Neural progenitor cell (in vitro differentiated cells): ENCODE measurements around the gene DNAH5. TPM values are rescaled to one million over a fixed set of nuclear protein-coding genes. Genes with fewer than 3 reads are reported as not detected.

ENCODE experiments used
- DNase-seq: peaks from one replicate; pipeline ENCODE4 v3.0.0-alpha.2; 2016; ENCODE audit warnings: low spot score
- H2AFZ ChIP-seq: fragments of 200-600 bp; sonication (generic); replicated peaks from 2 replicates; pipeline ENCODE4 v1.6.1; 2016; ENCODE audit warnings: antibody characterized with exemption
- H3F3A ChIP-seq: fragments of 200-600 bp; sonication (generic); 2 replicates; pipeline ENCODE4 v1.6.1; 2016; ENCODE audit warnings: antibody characterized with exemption, low read depth
- H3K27ac ChIP-seq: fragments of 200-600 bp; sonication (generic); 2 replicates; pipeline ENCODE4 v1.5.1; 2016; ENCODE audit warnings: mild to moderate bottlenecking
- H3K27me3 ChIP-seq: fragments of 200-600 bp; sonication (generic); 2 replicates; pipeline ENCODE4 v1.6.1; 2016; ENCODE audit warnings: mild to moderate bottlenecking, moderate library complexity
- H3K36me3 ChIP-seq: fragments of 200-600 bp; sonication (generic); 2 replicates; pipeline ENCODE4 v1.5.1; 2016
- H3K4me1 ChIP-seq: fragments of 200-600 bp; sonication (generic); 2 replicates; pipeline ENCODE4 v1.6.1; 2016; ENCODE audit warnings: mixed run types
- H3K4me2 ChIP-seq: fragments of 200-600 bp; sonication (generic); 2 replicates; pipeline ENCODE4 v1.6.1; 2016
- H3K4me3 ChIP-seq: fragments of 200-600 bp; sonication (generic); 2 replicates; pipeline ENCODE4 v1.5.1; 2016
- H3K79me2 ChIP-seq: fragments of 200-600 bp; sonication (generic); 2 replicates; pipeline ENCODE4 v1.6.1; 2016; ENCODE audit warnings: low read depth
- H3K9ac ChIP-seq: fragments of 200-600 bp; sonication (generic); 2 replicates; pipeline ENCODE4 v1.6.1; 2016
- H3K9me3 ChIP-seq: fragments of 200-600 bp; sonication (generic); 2 replicates; pipeline ENCODE4 v1.5.1; 2016; ENCODE audit warnings: low read depth
- H4K20me1 ChIP-seq: fragments of 200-600 bp; sonication (generic); 2 replicates; pipeline ENCODE4 v1.6.1; 2016; ENCODE audit warnings: low read depth
- H3K27ac Mint-ChIP-seq: 3 replicates; pipeline ENCODE4 v1.8.0; 2021; ENCODE audit warnings: mixed read lengths
- H3K27me3 Mint-ChIP-seq: 2 replicates; pipeline ENCODE4 v1.8.0; 2022; ENCODE audit warnings: low read depth, mild to moderate bottlenecking, inconsistent platforms, moderate library complexity, mixed read lengths; ENCODE audit not compliant: insufficient read depth
- H3K36me3 Mint-ChIP-seq: 3 replicates; pipeline ENCODE4 v1.8.0; 2021; ENCODE audit warnings: mixed read lengths
- H3K4me1 Mint-ChIP-seq: 3 replicates; pipeline ENCODE4 v1.8.0; 2021; ENCODE audit warnings: mixed read lengths
- H3K4me3 Mint-ChIP-seq: 3 replicates; pipeline ENCODE4 v1.8.0; 2021; ENCODE audit warnings: mild to moderate bottlenecking, moderate library complexity, mixed read lengths
- H3K9me3 Mint-ChIP-seq: 3 replicates; pipeline ENCODE4 v1.8.0; 2020; ENCODE audit warnings: mixed read lengths
- CTCF ChIP-seq: fragments of 200-600 bp; sonication (generic); IDR thresholded peaks from 2 replicates; pipeline ENCODE4 v1.5.1; 2017; ENCODE audit warnings: antibody characterized with exemption, mild to moderate bottlenecking
- EZH2 ChIP-seq: fragments of 200-600 bp; sonication (generic); IDR thresholded peaks from 2 replicates; pipeline ENCODE4 v1.6.1; 2017; ENCODE audit warnings: antibody characterized with exemption, mild to moderate bottlenecking, moderate library complexity
- EZH2phosphoT487 ChIP-seq: fragments of 200-600 bp; sonication (generic); IDR thresholded peaks from 2 replicates; pipeline ENCODE4 v1.6.1; 2017; ENCODE audit warnings: antibody characterized with exemption
- total RNA-seq: library from RNA; depleted of rRNA; stranded (reverse); fragments of >200 nt; gene quantifications from 2 replicates; pipeline ENCODE4 v1.2.3, GENCODE V29; 2015; ENCODE audit warnings: low replicate concordance

The DNAH5 gene
- total RNA-seq, 1 donor from 2014 or later = 0.39 TPM

GRCh38 chr5:13658761-13659160 is 285.7 kb downstream of the DNAH5 start:
- H3K27ac Mint-ChIP-seq = no peak overlapping the region
- no peak for TF ChIP-seq CTCF
- TF ChIP-seq EZH2 = no peak
- no peak for TF ChIP-seq EZH2phosphoT487
- no peak overlapping the region for H3K4me3 Mint-ChIP-seq

GRCh38 chr5:13658152-13658551 is 286.3 kb downstream of the DNAH5 start:
- no peak overlapping the region for H3K4me3 Mint-ChIP-seq
- no peak for TF ChIP-seq EZH2phosphoT487
- no peak for TF ChIP-seq EZH2
- no peak for TF ChIP-seq CTCF
- no peaks in the 10 kb centered on the region for H3F3A ChIP-seq
- no peaks in the 10 kb centered on the region for H3K36me3 ChIP-seq
- no peak overlapping the region for H3K9ac ChIP-seq
- H3K79me2 ChIP-seq = no peaks in the 10 kb centered on the region
- H3K36me3 Mint-ChIP-seq = no peaks in the 10 kb centered on the region
- no peaks in the 10 kb centered on the region for H3K4me1 Mint-ChIP-seq
- no peak for DNase-seq
- no peaks in the 10 kb centered on the region for H3K9me3 Mint-ChIP-seq
- no peaks in the 10 kb centered on the region for H3K4me1 ChIP-seq
- H2AFZ ChIP-seq = no peak overlapping the region
- H3K27ac Mint-ChIP-seq = no peak overlapping the region
- no peak overlapping the region for H3K4me2 ChIP-seq
- H3K27me3 ChIP-seq = no peaks in the 10 kb centered on the region
- no peak overlapping the region for H3K4me3 ChIP-seq
- no peaks in the 10 kb centered on the region for H4K20me1 ChIP-seq
- peaks cover 4% of the 10 kb centered on the region for H3K27me3 Mint-ChIP-seq
- H3K9me3 ChIP-seq = no peaks in the 10 kb centered on the region
- no peak overlapping the region for H3K27ac ChIP-seq

More at GRCh38 chr5:13658761-13659160, 285.7 kb downstream of the DNAH5 start:
- no peaks in the 10 kb centered on the region for H3F3A ChIP-seq
- no peak overlapping the region for H3K27ac ChIP-seq
- H3K9ac ChIP-seq = no peak overlapping the region
- H3K27me3 Mint-ChIP-seq = peaks cover 8% of the 10 kb centered on the region
- no peaks in the 10 kb centered on the region for H3K36me3 Mint-ChIP-seq
- H3K4me1 Mint-ChIP-seq = no peaks in the 10 kb centered on the region
- no peaks in the 10 kb centered on the region for H3K9me3 Mint-ChIP-seq
- no peak overlapping the region for H3K4me2 ChIP-seq
- H3K4me1 ChIP-seq = no peaks in the 10 kb centered on the region
- H3K79me2 ChIP-seq = no peaks in the 10 kb centered on the region
- no peak overlapping the region for H3K4me3 ChIP-seq
- no peaks in the 10 kb centered on the region for H3K27me3 ChIP-seq
- no peaks in the 10 kb centered on the region for H4K20me1 ChIP-seq
- H3K9me3 ChIP-seq = no peaks in the 10 kb centered on the region
- DNase-seq = no peak
- H2AFZ ChIP-seq = no peak overlapping the region
- H3K36me3 ChIP-seq = no peaks in the 10 kb centered on the region

GRCh38 chr5:13653709-13654108 is 290.8 kb downstream of the DNAH5 start:
- H3K4me3 ChIP-seq = no peak overlapping the region
- H3K27ac ChIP-seq = no peak overlapping the region
- no peaks in the 10 kb centered on the region for H3K9me3 ChIP-seq
- H3K4me1 ChIP-seq = no peaks in the 10 kb centered on the region
- H4K20me1 ChIP-seq = no peaks in the 10 kb centered on the region
- DNase-seq = no peak
- Mint-ChIP-seq H3K4me3 (no peak overlapping the region), H3K4me1 (no peaks in the 10 kb centered on the region), H3K27ac (no peak overlapping the region), H3K27me3 (peaks cover 2% of the 10 kb centered on the region), H3K9me3 (no peaks in the 10 kb centered on the region), H3K36me3 (no peaks in the 10 kb centered on the region)
- H3K9ac ChIP-seq = no peak overlapping the region
- H3K4me2 ChIP-seq = no peak overlapping the region
- H3K27me3 ChIP-seq = no peaks in the 10 kb centered on the region
- TF ChIP-seq CTCF (no peak), EZH2phosphoT487 (no peak), EZH2 (no peak)
- H3K79me2 ChIP-seq = no peaks in the 10 kb centered on the region
- H3F3A ChIP-seq = no peaks in the 10 kb centered on the region
- no peaks in the 10 kb centered on the region for H3K36me3 ChIP-seq
- no peak overlapping the region for H2AFZ ChIP-seq

GRCh38 chr5:13649656-13650055 is 294.8 kb downstream of the DNAH5 start:
- Mint-ChIP-seq H3K36me3 (no peaks in the 10 kb centered on the region), H3K27me3 (peaks cover 2% of the 10 kb centered on the region)
- TF ChIP-seq EZH2 = no peak
- no peak for TF ChIP-seq CTCF
- no peak for TF ChIP-seq EZH2phosphoT487

More at GRCh38 chr5:13649656-13650055, 294.8 kb downstream of the DNAH5 start:
- Histone ChIP-seq H3K9ac (no peak overlapping the region), H3K27me3 (no peaks in the 10 kb centered on the region), H3F3A (no peaks in the 10 kb centered on the region), H3K27ac (no peak overlapping the region), H3K79me2 (no peaks in the 10 kb centered on the region), H2AFZ (no peak overlapping the region), H3K4me3 (no peak overlapping the region), H3K36me3 (no peaks in the 10 kb centered on the region), H3K9me3 (no peaks in the 10 kb centered on the region), H3K4me2 (no peak overlapping the region), H4K20me1 (no peaks in the 10 kb centered on the region), H3K4me1 (no peaks in the 10 kb centered on the region)
- H3K27ac Mint-ChIP-seq = no peak overlapping the region
- no peak for DNase-seq
- no peaks in the 10 kb centered on the region for H3K4me1 Mint-ChIP-seq
- no peak overlapping the region for H3K4me3 Mint-ChIP-seq
- H3K9me3 Mint-ChIP-seq = no peaks in the 10 kb centered on the region
